GM19099 (cell line): Measurements from ENCODE around the gene KRT77.

Experiments
- POLR2A ChIP-seq: IDR thresholded peaks from 3 replicates; pipeline ENCODE4 v1.6.1; 2011; ENCODE audit warnings: low read depth; ENCODE audit not compliant: insufficient read length; ENCODE audit errors: extremely low read depth

KRT77 gene

DNA sequence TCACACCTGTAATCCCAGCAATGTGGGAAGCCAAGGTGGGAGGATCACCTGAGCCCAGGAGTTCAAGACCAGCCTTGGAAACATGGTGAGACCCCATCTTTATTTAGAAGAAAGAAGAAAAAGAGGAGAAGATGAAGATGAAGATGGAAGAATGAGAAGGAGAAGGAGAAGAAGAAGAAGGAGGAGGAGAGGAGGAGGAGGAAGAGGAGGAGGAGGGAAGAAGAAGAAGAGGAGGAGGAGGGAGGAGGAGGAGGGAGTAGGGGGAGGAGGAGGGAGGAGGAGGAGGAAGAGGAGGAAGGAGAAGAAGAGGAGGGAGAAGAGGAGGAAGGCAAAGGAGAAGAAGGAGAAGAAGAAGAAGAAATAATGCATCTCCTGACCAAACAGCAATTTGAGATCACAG, 14.1 kb downstream of the KRT77 start:
- TF ChIP-seq POLR2A = no peak

DNA sequence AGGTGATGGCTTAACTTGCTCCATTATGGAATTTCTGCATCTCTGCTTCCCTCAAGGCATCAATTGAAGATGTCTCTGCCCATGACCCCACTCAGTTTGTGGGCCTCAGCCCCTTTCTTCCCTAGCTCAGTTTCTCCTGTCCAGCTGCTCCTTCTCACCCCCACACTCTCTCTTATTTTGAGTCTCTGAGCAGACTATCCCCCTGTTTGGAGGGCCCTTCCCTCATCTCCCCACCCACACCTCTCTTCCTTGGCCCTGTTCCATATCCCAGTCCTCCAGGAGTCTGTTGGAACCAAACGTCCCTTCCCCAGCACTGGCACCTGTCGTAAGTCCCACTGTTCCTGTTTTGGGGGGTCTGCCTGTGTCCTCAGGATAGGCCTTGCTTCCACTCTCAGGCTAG, 14.8 kb downstream of the KRT77 start:
- no peak for TF ChIP-seq POLR2A

DNA sequence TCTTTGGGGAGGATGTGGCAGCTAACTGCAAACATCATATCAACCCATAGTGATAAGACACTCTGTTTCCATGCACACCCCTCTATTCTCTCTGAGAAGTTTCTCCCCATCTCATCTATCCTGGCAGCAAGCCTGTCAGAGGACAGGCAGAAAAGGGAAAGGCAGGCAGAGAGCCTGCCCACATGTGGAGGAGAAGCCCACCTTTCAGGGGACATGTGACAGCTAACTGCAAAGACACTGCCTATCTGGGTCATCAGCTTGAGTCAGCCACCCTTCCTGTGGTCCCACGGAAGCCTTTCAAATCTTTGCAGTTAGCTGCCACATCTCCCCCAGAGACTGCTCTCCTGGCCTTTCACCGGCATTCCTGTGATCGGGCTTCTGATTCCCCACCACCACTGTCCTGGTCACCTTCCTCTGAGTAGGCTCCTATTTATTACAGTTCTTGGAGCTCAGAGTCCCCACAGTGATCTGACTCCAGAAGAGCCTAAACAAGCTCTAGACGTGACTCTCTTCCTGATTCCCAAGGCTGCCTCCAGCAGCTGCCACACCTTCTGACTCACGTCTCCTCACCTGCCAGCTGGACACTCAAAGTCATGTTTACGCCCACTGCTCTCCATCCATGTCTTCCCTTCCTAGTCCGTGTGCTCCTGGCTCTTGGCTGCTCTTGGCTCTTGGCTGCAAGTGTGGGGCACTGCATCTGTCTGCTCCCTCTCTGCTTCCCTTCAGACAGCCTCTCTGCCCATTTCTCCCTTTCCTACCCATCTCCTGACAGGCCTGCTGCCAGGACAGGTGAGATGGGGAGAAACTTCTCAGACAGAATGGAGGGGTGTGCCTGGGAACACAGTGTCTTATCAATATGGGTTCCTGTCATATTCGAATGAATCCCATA, 15.6 kb downstream of the KRT77 start:
- no peak for TF ChIP-seq POLR2A

DNA sequence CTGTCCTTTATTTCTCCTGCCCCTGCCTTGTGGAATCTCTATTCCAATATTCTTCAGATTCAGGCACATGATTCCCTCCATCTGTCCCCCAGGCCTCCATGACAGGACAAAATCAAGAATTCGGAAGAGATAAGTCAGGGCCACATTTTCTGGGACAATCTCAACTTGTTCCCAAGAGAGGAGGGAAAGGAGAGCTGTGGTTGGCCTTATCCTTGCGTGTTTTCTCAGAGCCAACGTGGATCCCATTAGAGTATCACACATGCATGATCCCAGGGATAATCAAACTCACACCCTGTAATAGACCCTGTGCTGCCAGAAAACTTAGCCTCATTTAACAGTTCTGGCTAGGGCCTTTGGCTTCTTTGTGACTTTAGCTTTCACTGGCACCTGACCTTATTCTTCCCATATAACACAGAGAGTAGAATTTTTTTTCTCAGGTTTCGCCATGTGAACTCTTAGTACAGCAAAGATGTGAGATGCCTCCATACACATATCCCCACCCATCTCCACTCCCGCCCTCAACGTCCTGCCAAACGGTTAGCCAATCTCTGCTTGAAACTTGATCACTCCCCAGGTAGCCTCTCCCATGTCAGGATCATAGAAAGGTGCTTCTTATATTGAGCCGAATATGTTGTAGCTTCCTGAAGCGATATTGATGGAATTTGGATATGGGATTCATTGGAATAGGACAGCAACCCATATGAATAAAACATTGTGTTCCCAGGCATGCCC, 16.4 kb downstream of the KRT77 start:
- no peak for TF ChIP-seq POLR2A

DNA sequence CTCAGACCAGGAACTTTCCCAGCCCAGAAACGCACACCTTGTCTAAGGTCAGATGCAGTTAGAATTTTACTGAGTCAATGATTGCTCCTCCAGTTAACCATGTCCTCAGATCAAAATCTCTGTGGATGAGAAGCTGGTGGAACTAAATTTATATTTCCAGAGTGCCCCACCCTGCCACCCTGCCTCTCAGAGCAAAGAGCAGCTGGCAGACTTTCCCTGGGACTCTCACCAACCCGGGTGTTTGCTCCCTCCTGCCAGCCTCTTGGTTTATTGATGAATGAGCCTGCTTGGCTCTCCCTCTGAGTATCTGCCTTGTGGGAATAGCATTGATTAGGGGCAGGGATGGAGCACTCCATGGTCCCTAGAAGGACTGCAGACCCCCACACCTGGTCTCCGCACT, 17.3 kb downstream of the KRT77 start:
- TF ChIP-seq POLR2A = no peak

DNA sequence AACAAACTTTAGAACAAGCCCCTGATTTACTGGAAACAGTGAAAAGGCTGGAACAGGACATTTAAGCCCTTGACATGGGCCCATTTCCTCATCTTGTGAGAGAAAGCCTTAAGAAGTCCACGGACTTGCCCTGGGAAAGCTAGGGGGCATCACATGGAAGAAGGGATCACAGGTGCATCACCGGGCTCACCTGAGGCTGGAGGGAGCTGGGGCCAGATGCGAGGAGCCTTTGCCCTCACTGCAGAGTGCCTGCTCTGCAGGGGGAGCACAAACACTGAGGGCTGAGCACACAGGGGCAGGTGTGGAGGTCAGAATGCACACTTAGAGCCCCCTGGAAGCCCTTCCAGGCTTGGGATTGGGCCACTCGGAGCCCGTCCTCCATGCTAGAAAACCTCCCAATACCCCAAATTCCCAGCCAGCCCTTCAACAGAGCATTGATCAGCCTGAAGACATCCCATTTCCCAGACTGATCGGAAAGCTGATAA, 17.9 kb downstream of the KRT77 start:
- TF ChIP-seq POLR2A = no peak

DNA sequence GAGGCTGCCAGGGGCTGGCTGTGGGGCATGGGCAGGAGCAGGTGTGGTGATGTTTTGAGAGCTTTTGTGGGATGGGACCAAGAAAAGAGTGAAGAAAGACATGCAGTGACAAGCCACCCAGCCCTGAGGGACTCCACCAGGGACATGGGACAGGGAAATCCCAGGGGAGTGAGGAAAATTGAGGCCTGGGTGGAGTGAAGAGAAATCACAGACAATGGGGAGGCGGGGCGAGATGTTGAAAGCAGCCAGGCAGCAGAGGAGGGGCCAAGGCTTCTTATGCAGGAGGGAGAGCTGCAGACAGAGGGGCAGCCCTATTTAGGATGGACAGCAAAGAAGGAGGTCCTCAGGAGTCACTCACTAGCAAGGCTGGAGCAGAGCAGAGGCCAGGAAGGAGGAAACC, 18.9 kb downstream of the KRT77 start:
- TF ChIP-seq POLR2A = no peak

DNA sequence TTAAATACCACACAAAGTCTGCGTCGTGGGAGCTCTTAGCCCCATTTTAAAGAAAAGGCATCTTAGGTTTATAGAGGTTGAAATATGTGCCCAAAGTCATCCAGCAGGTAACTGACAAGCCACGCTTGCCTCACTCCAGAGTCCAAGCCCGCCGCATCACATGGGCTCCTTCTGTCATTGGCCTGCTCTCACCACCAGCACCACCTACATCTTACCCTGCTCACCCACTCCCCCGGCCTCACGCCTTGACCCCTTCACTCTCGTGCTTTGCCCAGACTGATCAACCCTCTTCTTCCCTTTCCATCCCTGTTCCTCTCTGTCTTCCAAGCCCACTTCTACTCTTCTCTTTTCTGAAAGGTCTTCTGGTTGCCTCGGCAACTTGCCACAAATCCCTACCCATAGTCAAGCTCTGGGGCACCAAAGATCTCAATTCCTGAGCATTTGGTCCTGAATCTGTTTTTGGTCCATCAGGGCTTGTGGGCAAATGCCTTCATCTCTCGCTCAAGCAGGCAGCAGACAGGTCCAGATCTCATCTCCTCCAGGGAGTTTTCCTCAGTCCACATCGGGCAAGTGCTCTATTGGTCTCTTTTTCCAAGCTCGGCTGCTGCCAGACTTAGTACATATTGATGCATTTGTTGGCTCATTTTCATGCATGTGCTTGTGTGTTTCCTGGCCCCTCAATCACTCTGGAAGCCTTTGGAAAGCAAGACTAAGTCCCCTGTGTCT, 19.6 kb downstream of the KRT77 start:
- TF ChIP-seq POLR2A = no peak

DNA sequence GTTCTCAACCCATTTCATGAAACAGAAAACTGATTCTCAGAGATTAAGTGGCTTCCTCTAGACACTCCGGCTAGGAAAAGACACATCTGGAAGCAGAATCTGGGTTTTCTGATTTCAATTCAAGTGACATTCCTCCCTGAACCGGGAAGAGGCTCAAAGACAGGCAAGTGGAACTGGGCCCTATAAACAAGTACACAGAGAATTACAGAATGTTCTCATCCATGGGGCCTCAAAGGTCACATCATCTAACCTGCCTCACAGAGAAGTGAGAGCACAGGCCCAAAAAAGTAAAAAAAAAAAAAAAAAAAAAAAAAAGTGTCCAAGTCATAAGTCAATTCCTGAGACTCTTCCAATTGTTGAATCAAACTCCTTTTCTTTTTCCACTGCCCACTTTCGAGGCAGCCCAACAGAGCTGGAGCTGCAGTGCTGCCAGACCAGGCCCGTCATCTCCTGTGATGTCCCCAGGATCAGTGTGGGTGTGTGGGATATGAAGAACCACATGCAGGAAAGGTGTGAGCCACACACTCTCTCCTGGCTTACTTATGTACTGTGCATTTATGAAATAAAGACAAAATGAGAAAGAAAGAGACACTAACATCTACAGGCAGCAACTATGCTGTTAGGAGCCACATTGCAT, 20.3 kb downstream of the KRT77 start:
- TF ChIP-seq POLR2A = no peak

DNA sequence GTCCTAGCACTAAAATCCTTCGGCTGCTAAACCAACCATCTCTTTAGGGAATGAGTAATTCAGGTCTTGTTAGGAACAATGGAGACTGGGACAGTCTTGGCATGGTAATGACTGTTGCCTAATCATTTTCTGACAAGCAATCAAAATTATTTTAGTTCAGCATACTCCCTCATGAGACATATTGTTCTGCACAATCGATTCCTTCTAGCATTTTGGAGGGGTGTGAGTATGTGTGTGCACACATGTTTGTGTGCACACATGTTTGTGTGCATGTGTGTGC, 21.0 kb downstream of the KRT77 start:
- TF ChIP-seq POLR2A = no peak

DNA sequence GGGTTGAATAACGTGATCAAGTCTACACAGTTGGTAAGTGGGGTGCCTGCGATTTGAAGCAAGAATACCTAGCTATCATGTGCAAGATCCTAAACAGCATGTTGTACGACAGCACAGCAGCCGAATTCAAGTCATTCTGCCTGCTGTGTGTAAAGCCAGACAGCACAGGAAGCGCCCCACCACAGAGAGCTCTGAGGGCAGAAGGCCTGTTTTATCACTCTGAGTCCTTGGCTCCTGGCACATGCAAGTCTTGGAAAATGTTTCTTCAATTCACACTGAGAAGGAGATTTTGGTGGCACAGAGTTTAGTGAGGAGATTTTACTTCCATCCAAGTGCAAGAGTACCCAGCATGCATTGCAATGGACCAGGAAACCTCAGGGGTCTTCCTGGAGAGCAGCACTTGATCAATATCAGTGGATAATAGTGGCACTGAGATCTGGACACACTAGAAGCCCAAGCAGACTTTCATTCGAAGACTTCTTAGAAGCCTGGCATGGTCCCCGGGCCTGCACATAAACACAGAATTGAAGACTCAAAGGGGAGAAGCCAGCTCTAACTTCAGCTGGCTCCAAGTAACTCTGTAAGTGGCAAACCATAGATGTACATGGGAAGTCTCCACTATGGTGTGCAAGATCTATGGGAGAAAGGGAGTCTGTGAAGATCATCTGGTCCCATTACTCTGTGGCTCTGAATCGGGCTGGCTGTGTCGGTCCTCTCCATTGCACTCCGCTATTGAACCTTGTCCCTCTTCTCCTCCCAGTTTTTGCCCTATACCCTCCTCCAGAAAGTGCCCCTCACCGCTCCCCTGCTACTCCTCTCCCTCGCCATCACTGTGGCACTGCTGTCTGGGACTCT, 21.6 kb downstream of the KRT77 start:
- TF ChIP-seq POLR2A = no peak

DNA sequence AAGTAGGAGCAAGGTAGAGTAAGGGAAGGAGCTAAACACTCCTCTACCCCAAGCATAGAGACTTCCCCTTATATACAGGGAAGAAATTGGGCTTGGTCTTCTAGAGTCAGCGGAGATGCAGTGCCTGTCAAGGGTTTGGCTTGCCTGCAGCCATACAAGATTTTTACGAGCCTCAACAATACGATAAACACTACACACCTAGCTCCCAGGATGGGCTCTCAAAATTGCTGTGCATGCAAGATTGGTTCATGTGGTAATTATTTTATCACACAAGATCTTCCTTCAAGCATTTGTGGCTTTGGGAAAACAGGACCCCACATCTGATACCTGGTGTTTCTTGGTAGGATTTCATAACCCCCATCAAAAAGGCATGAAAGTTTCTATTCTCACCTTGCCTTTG, 23.0 kb downstream of the KRT77 start, which contains the start of gene KRT1:
Gene KRT1 (minus strand): TSS at position 45 of the 400 bp plus-strand sequence. CDS start 59 bp downstream, outside the sequence.
- TF ChIP-seq POLR2A = no peak

DNA sequence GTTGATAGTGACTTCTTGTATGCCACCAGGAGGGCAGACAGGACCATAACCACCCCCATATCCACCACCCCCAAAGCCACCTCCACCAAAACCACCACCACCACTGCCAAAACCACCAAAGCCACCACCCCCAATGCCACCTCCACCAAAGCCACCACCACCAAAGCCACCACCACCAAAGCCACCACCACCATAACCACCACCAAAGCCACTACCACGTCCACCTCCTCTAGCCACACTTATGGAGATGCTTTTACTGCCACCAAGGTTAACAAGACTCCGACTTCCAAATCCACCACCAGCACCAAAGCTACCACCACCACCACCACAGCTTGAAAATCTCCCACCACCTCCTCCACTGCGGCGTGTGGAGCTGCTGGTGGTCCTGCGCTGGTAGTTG, 23.4 kb downstream of the KRT77 start:
- TF ChIP-seq POLR2A = no peak

DNA sequence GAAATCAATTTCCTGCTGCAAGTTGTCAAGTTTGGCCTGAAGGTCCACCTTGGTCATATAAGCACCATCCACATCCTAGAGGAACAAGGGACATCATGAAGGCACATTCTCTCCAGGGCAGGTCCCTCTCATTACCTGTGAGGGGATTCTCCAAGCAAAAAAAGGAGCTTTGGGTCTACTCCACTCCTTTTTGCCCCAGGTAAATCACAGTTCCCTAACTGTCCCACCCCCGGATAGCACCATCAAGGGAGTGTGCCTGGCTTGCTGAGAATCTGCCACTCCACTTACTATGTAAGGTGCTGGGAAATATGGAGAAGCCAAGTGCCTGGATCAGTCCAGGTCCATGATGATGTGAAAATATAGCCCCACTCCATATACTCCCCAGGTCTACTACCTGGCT, 25.7 kb downstream of the KRT77 start:
- TF ChIP-seq POLR2A = no peak

DNA sequence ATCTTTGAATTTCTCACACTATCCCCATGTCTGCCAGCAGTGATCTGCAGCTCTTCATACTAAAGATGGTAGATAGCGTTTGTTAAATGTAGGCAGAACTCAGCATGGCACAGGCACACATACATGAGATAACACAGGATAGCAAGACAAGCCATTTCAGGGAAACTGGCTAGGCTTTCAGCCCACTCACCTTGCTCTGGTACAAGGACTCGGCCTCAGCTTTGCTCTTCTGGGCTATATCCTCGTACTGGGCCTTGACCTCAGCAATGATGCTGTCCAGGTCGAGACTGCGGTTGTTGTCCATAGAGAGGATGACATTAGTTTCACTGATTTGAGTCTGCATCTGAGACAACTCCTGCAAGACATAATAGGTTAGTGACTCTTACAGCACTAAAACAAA, 26.2 kb downstream of the KRT77 start:
- TF ChIP-seq POLR2A = no peak

DNA sequence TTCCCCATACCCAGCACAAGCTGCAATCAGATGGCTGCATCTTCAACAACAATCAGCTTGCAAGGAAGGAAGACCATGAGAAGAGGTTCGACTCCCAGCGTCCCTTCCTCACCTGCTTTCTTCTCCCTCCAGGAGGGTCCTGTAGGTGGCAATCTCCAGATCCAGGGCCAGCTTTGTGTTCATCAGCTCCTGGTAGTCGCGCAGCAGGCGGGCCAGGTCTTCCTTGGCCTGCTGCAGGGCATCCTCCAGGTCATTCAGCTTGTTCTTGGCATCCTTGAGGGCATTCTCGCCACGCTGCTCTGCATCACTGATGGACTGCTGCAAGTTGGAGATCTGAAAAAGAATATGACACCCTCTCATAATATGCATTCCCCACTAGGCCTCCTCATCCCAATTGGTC, 27.2 kb downstream of the KRT77 start:
- no peak for TF ChIP-seq POLR2A
